ENCODE data around the gene KCNMB2.

KCNMB2 gene

DNA sequence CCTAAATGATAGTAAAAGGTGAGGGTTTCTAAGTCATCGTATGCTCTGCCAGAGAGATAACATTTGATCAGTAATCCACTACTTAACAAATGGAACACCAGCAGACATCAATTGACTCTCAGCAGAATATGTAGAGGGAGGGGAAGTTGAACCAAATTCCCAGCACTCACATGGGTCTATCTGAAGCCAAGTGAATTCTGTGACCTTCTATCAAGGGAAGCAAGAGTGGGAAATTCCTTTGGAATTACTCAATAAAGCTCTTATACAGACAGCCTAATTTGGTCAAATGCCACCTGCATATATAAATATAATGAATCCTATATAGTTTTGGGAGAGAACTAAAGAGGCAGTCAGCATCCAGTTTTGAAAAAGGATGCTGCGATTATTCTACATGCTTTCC is 15.8 kb upstream of the KCNMB2 start:
- TF ChIP-seq, protein P1, sequence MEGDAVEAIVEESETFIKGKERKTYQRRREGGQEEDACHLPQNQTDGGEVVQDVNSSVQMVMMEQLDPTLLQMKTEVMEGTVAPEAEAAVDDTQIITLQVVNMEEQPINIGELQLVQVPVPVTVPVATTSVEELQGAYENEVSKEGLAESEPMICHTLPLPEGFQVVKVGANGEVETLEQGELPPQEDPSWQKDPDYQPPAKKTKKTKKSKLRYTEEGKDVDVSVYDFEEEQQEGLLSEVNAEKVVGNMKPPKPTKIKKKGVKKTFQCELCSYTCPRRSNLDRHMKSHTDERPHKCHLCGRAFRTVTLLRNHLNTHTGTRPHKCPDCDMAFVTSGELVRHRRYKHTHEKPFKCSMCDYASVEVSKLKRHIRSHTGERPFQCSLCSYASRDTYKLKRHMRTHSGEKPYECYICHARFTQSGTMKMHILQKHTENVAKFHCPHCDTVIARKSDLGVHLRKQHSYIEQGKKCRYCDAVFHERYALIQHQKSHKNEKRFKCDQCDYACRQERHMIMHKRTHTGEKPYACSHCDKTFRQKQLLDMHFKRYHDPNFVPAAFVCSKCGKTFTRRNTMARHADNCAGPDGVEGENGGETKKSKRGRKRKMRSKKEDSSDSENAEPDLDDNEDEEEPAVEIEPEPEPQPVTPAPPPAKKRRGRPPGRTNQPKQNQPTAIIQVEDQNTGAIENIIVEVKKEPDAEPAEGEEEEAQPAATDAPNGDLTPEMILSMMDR (IDR thresholded peaks at IDR 0.05; ENCODE audit: low read depth, low read length): no peak
- H3K4me3 ChIP-seq (ENCODE audit: low read depth, low read length): no peak overlapping the region

DNA sequence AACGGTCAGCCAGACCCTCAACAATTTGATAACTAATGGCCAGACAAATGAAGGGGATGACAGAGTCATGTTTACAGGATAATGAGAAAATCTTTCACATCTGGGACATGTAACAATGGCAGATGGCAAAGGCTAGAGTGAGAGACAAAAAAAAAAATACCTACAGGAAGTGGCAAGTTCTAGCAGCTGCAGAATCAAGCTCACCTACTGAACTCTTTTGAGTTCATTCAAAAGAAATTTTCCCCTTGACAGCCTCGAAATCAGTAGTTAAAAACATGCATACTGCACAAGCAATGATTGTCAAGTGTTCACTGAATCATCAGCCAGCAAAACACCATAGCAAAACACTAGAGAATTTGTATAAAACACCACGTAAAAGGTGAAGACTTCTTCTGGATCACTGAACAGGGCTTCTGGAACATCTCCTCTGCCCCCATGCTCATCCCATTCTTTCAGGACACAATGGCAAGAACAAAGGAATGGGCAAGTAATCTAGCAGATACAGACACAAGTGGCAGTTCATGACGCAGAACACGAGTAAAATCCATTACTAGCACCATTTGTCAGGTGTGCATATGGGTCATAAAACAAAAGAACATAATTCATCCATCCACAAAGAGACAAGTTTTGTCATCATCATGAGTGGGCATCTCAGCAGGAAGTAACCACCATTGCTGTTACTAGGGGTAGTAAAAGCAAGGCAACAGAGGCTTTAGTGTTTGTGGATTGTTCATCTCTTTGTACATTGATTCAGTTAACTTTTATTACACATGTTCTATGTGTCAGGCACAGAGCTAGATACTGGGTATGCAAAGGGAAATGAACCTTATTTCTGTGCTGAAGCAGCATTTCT is 13.8 kb upstream of the KCNMB2 start:
- TF ChIP-seq, protein P1 (IDR thresholded peaks at IDR 0.05; ENCODE audit: low read depth, low read length): no peak
- no peak overlapping the region for H3K4me3 ChIP-seq (ENCODE audit: low read depth, low read length)

DNA sequence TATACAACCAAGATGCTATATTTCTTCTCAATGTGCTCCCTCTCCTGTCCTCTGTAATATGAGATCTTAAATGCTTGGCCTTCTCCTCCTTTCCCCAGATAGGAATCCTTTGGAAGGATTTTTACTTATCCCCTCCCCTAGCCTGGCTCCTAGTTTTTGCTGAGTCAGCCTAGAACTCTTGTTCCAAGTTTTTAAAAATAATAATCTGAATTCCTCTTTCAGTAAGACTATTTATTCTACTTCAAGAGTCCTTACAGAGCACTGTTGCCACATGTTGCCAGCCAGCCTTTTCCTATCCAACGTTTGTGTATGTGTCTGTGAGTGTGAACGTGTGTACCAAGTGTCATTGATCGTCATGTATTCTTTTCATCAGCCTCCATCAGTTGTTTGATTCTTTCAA is 11.0 kb upstream of the KCNMB2 start:
- no peak overlapping the region for H3K4me3 ChIP-seq (ENCODE audit: low read depth, low read length)
- TF ChIP-seq, protein P1 (IDR thresholded peaks at IDR 0.05; ENCODE audit: low read depth, low read length): no peak

DNA sequence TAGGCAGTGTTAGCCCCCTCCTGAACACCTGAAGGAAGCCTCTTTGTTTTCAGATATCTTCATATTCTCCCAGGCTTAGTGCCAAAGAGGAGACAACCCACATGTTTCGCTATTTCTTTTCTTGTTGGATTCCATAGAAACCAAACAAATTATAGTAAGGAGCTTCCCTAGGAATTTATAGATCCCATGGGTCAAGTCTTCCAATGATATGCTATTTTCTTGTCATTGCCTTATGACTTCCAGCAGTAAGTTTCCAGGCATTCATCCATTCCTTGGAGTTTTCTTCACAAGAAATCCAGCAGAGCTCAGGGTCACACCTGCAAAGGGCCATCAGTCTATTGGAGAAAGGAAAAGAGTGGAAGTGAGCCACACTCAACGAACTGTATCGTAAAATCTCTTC is 9.9 kb upstream of the KCNMB2 start:
- TF ChIP-seq, protein P1 (IDR thresholded peaks at IDR 0.05; ENCODE audit: low read depth, low read length): no peak
- no peak overlapping the region for H3K4me3 ChIP-seq (ENCODE audit: low read depth, low read length)

DNA sequence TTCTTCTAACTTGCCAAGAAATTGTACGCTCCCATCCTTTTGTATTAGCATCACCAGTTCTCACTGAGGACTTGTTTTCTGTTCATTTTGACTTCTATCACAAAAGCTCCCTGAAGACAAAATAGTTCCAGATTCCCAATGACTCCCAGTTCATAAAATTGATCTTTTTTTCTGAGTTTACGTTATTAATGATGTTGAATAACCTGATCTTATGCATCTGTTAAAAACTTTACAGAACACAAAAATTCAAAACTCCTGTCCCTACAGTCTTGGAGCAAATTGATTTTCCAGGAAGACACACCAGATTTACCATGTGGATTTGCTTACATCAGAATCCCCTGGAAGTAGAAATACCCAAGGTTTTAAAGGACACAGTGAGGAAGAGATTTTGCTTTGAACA is 8.3 kb upstream of the KCNMB2 start:
- H3K4me3 ChIP-seq (ENCODE audit: low read depth, low read length): no peak overlapping the region
- TF ChIP-seq, protein P1 (IDR thresholded peaks at IDR 0.05; ENCODE audit: low read depth, low read length): no peak

DNA sequence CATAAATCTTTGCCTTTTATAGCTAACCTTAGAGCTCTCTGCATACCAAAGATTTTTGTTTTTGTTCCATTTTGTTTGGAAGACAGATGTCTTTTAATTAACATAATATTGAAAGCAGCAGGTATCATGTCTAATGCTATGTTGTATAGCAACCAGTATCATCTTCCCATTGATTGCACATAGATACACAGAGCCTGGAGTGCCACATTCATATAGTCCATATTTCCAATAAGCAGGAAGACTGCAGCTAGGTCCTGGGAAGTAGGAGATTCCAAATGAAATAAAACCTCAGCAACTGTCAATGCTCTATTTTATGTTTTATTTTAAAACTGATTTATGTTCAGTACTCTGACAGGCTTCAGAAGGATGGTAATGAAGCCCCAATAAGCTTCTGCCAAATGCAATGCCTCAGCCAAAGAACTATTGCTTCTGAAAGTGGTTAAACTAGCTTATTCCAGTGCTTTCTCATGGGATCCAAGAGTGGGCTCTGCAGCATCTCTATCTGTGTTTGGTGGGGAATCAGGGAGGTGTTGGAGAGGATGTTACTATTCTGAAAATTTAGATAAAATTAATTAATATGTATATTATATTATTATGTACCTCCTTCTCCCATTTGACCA is 6.5 kb upstream of the KCNMB2 start:
- no peak overlapping the region for H3K4me3 ChIP-seq (ENCODE audit: low read depth, low read length)
- TF ChIP-seq, protein P1 (IDR thresholded peaks at IDR 0.05; ENCODE audit: low read depth, low read length): no peak

DNA sequence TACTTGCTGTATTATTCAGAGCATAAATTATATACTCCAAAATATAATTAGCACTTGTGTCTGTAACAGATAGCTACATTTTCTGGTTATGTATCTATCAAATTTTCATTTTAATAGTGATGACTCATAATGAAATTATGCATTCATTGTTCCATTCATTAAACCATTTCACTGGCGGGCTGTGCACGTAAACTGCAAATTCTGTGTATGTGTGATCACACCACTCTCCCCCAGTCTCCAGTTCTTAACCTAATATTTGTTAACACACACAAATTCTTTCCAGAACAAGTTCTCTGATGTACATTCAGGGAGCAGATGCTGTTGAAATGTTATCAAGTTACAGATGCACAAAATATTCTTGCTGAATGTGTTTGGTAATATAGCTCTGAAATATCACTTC is 3.8 kb upstream of the KCNMB2 start:
- H3K4me3 ChIP-seq (ENCODE audit: low read depth, low read length): no peak overlapping the region
- TF ChIP-seq, protein P1 (IDR thresholded peaks at IDR 0.05; ENCODE audit: low read depth, low read length): no peak
